IMR-90 (cell line): Measurements from ENCODE around the gene ATP2B1.

ENCODE experiments used
- CEBPB ChIP-seq: IDR thresholded peaks from 2 replicates; pipeline ENCODE4 v1.6.1; 2012; ENCODE audit warnings: low read depth, low read length, improper control_type of control experiment
- CHD1 ChIP-seq: IDR thresholded peaks from 2 replicates; pipeline ENCODE4 v1.6.1; 2012; ENCODE audit warnings: low read depth, low read length, improper control_type of control experiment
- ELK1 ChIP-seq: fragments of 150-350 bp; IDR thresholded peaks from 2 replicates; pipeline ENCODE4 v1.6.1; 2016; ENCODE audit warnings: low read depth, mild to moderate bottlenecking, low read length, moderate library complexity, borderline replicate concordance
- MAFK ChIP-seq: IDR thresholded peaks from 2 replicates; pipeline ENCODE4 v1.6.1; 2012; ENCODE audit warnings: low read depth, low read length, improper control_type of control experiment
- NFE2L2 ChIP-seq: fragments of 150-350 bp; IDR thresholded peaks from 2 replicates; pipeline ENCODE4 v1.6.1; 2016; ENCODE audit warnings: low read depth, mild to moderate bottlenecking, low read length
- POLR2A ChIP-seq: IDR thresholded peaks from 2 replicates; pipeline ENCODE4 v1.6.1; 2012; ENCODE audit warnings: mild to moderate bottlenecking, low read depth, low read length
- RAD21 ChIP-seq: IDR thresholded peaks from 2 replicates; pipeline ENCODE4 v1.6.1; 2012; ENCODE audit warnings: low read length, improper control_type of control experiment
- TF ChIP-seq, protein P1 (sequence below): conservative IDR thresholded peaks from 2 replicates; pipeline ENCODE4 v1.5.1; 2012; ENCODE audit warnings: mild to moderate bottlenecking, low read depth, low read length, improper control_type of control experiment
- TF ChIP-seq, protein P2 (sequence below): fragments of 150-350 bp; IDR thresholded peaks from 2 replicates; pipeline ENCODE4 v1.6.1; 2017; ENCODE audit warnings: mild to moderate bottlenecking, antibody characterized with exemption, low read length, low read depth

DNA sequence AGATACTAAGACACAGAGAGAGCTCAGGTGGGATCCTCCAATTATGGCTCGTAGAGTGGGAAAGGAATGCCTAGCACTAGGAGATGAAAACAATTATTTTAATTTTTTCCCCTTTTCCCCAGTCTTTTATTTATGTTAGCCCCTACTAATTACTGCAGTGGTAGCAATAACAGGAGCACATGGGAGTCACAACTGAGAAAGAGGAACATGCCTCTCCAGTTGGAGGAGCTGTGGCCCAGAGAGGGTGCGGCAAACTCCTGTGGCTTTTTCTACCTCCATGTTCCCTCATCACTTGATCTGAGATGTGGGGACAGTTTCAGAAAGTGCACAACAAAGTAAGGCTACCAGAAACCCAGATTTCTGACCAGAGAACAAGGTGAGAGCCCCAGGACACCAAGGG, 156.9 kb downstream of the ATP2B1 start:
- TF ChIP-seq, protein P1, sequence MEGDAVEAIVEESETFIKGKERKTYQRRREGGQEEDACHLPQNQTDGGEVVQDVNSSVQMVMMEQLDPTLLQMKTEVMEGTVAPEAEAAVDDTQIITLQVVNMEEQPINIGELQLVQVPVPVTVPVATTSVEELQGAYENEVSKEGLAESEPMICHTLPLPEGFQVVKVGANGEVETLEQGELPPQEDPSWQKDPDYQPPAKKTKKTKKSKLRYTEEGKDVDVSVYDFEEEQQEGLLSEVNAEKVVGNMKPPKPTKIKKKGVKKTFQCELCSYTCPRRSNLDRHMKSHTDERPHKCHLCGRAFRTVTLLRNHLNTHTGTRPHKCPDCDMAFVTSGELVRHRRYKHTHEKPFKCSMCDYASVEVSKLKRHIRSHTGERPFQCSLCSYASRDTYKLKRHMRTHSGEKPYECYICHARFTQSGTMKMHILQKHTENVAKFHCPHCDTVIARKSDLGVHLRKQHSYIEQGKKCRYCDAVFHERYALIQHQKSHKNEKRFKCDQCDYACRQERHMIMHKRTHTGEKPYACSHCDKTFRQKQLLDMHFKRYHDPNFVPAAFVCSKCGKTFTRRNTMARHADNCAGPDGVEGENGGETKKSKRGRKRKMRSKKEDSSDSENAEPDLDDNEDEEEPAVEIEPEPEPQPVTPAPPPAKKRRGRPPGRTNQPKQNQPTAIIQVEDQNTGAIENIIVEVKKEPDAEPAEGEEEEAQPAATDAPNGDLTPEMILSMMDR: no peak
- TF ChIP-seq POLR2A: no peak
- no peak for TF ChIP-seq RAD21
- no peak for TF ChIP-seq MAFK
- TF ChIP-seq NFE2L2: no peak
- TF ChIP-seq, protein P2, sequence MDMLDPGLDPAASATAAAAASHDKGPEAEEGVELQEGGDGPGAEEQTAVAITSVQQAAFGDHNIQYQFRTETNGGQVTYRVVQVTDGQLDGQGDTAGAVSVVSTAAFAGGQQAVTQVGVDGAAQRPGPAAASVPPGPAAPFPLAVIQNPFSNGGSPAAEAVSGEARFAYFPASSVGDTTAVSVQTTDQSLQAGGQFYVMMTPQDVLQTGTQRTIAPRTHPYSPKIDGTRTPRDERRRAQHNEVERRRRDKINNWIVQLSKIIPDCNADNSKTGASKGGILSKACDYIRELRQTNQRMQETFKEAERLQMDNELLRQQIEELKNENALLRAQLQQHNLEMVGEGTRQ: no peak
- TF ChIP-seq CHD1: no peak
- TF ChIP-seq CEBPB: no peak
- TF ChIP-seq ELK1: no peak
